Astrocyte (in vitro differentiated cells and primary cell): ENCODE data around the gene ARHGAP33. TPM values are rescaled to one million over a fixed set of nuclear protein-coding genes. Genes with fewer than 3 reads are reported as not detected.
A peak's percentile ranks its signal among the peaks of the same experiment; 100 is the strongest.

Source experiments
- DNase-seq: peaks from one replicate; pipeline ENCODE4 v3.0.0-alpha.2; 2010; ENCODE audit warnings: low read depth
- FAIRE-seq: peaks from 2 replicates; lab custom pipeline; 2011; peaks lifted over from hg19 to GRCh38; lab: Jason Lieb, UNC
- H2AFZ ChIP-seq: 2 replicates; pipeline ENCODE4 v1.6.0; 2012; ENCODE audit warnings: low read depth, low read length, inconsistent platforms
- H3K27ac ChIP-seq: 2 replicates; pipeline ENCODE4 v1.5.1; 2011; ENCODE audit warnings: low read depth, low read length, inconsistent platforms
- H3K27me3 ChIP-seq: 2 replicates; pipeline ENCODE4 v1.6.0; 2011; ENCODE audit warnings: low read length, inconsistent platforms; ENCODE audit not compliant: insufficient read depth
- H3K36me3 ChIP-seq: 2 replicates; pipeline ENCODE4 v1.5.1; 2011; ENCODE audit warnings: low read length, inconsistent platforms; ENCODE audit not compliant: insufficient read depth
- H3K4me1 ChIP-seq: 2 replicates; pipeline ENCODE4 v1.5.1; 2011; ENCODE audit warnings: low read length, inconsistent platforms; ENCODE audit not compliant: insufficient read depth
- H3K4me2 ChIP-seq: 2 replicates; pipeline ENCODE4 v1.6.0; 2012; ENCODE audit warnings: low read length, inconsistent platforms
- H3K4me3 ChIP-seq: 2 replicates; pipeline ENCODE4 v1.5.1; 2011; ENCODE audit warnings: low read depth, mild to moderate bottlenecking, low read length, inconsistent platforms; ENCODE audit not compliant: insufficient read depth
- H3K79me2 ChIP-seq: 2 replicates; pipeline ENCODE4 v1.6.0; 2012; ENCODE audit warnings: mild to moderate bottlenecking, low read length, inconsistent platforms; ENCODE audit not compliant: insufficient read depth
- H3K9ac ChIP-seq: 2 replicates; pipeline ENCODE4 v1.6.0; 2012; ENCODE audit warnings: mild to moderate bottlenecking, low read length, inconsistent platforms
- H3K9me3 ChIP-seq: 2 replicates; pipeline ENCODE4 v1.5.1; 2012; ENCODE audit warnings: low read depth, mild to moderate bottlenecking, low read length, inconsistent platforms; ENCODE audit not compliant: insufficient read depth
- H4K20me1 ChIP-seq: 2 replicates; pipeline ENCODE4 v1.6.0; 2012; ENCODE audit warnings: low read length, inconsistent platforms; ENCODE audit not compliant: insufficient read depth
- H3K27ac Mint-ChIP-seq: one replicate; pipeline ENCODE4 v1.8.0; 2021; ENCODE audit warnings: mild to moderate bottlenecking, mixed read lengths; ENCODE audit not compliant: unreplicated experiment
- H3K27me3 Mint-ChIP-seq: one replicate; pipeline ENCODE4 v1.8.0; 2021; ENCODE audit warnings: low read depth, mixed read lengths; ENCODE audit not compliant: unreplicated experiment
- H3K36me3 Mint-ChIP-seq: one replicate; pipeline ENCODE4 v1.8.0; 2021; ENCODE audit warnings: low read depth, mixed read lengths; ENCODE audit not compliant: unreplicated experiment
- H3K4me1 Mint-ChIP-seq: one replicate; pipeline ENCODE4 v1.8.0; 2021; ENCODE audit warnings: low read depth, mixed read lengths; ENCODE audit not compliant: unreplicated experiment
- H3K4me3 Mint-ChIP-seq: one replicate; pipeline ENCODE4 v1.8.0; 2021; ENCODE audit warnings: mild to moderate bottlenecking, moderate library complexity, mixed read lengths; ENCODE audit not compliant: unreplicated experiment
- H3K9me3 Mint-ChIP-seq: one replicate; pipeline ENCODE4 v1.8.0; 2021; ENCODE audit warnings: mild to moderate bottlenecking, mixed read lengths; ENCODE audit not compliant: unreplicated experiment
- CTCF ChIP-seq: IDR thresholded peaks from 2 replicates; pipeline ENCODE4 v1.5.1; 2011; ENCODE audit warnings: low read depth, mild to moderate bottlenecking, inconsistent platforms, low read length, moderate library complexity; ENCODE audit not compliant: insufficient read depth
- EZH2 ChIP-seq: IDR thresholded peaks from 2 replicates; pipeline ENCODE4 v1.6.1; 2012; ENCODE audit warnings: mild to moderate bottlenecking, low read length, inconsistent platforms; ENCODE audit not compliant: insufficient read depth
- total RNA-seq: library from RNA; stranded (reverse); gene quantifications from 2 replicates; pipeline ENCODE4 v1.2.1, GENCODE V29; 2021

Gene ARHGAP33
- total RNA-seq, 1 donor from 2014 or later = 5.5 TPM

DNA sequence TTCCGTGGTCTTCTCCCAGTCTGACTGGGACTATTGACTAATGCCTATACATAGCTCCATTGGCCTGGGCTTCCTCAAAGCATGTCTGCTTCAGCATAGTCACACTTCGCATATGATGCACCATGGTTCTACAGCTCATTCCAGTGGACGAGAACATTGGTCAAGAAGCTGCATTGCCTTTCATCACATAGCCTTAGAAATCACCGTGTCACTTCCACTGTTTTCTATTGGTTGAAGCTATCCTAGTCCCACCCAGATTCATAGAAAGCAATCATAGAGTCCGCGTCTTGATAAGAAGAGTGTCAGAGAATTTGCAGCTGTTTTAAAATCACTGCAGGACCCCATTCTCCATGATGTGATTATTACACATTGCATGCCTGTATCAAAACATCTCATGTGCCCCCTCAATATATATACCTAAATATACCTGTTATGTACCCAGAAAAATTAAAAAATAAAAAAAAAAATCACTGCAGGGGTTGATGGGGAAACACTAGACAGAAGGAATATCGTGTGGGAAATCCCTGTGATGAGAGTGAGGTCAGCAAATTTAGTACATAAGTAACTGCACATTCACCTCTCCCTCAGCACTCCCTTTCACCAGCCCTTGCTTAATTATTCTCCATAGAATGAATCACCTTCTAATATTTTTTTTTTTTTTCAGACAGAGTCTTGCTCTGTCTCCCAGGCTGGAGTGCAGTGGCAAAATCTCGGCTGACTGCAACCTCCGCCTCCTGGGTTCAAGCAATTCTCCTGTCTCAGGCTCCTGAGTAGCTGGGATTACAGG lies 2.2 kb upstream of the ARHGAP33 start:
- H3K9me3 Mint-ChIP-seq = peaks cover 4% of the 10 kb centered on the region
- H4K20me1 ChIP-seq = peaks cover 9% of the 10 kb centered on the region

GRCh38 chr19:35774274-35775045 lies 904 bp upstream of the ARHGAP33 start:
- H3K27me3 ChIP-seq = no peaks in the 10 kb centered on the region
- H3K4me2 ChIP-seq = peak overlapping the region; percentile 93
- Mint-ChIP-seq H3K4me3 (peak overlapping the region; percentile 84), H3K27me3 (peaks cover 15% of the 10 kb centered on the region), H3K27ac (peak overlapping the region; percentile 88), H3K36me3 (no peaks in the 10 kb centered on the region), H3K9me3 (peaks cover 4% of the 10 kb centered on the region), H3K4me1 (peaks cover 7% of the 10 kb centered on the region)
- peak overlapping the region; percentile 61 for H3K4me3 ChIP-seq
- H3K9me3 ChIP-seq = no peaks in the 10 kb centered on the region
- H3K36me3 ChIP-seq = no peaks in the 10 kb centered on the region
- H2AFZ ChIP-seq = peak overlapping the region; percentile 23
- H3K79me2 ChIP-seq = peaks cover 5% of the 10 kb centered on the region
- FAIRE-seq = no peak
- H4K20me1 ChIP-seq = peaks cover 9% of the 10 kb centered on the region
- peaks cover 13% of the 10 kb centered on the region for H3K4me1 ChIP-seq
- DNase-seq = no peak
- no peak for TF ChIP-seq EZH2
- TF ChIP-seq CTCF = no peak
- no peak overlapping the region for H3K27ac ChIP-seq
- H3K9ac ChIP-seq = no peak overlapping the region

More for the DNA sequence above, 2.2 kb upstream of the ARHGAP33 start:
- Mint-ChIP-seq H3K4me3 (no peak overlapping the region), H3K27me3 (peaks cover 15% of the 10 kb centered on the region), H3K4me1 (peaks cover 7% of the 10 kb centered on the region), H3K27ac (no peak overlapping the region), H3K36me3 (no peaks in the 10 kb centered on the region)
- Histone ChIP-seq H3K27me3 (no peaks in the 10 kb centered on the region), H2AFZ (no peak overlapping the region), H3K4me3 (no peak overlapping the region), H3K79me2 (peaks cover 5% of the 10 kb centered on the region), H3K4me2 (no peak overlapping the region), H3K4me1 (peaks cover 13% of the 10 kb centered on the region), H3K9me3 (no peaks in the 10 kb centered on the region), H3K36me3 (peaks cover 2% of the 10 kb centered on the region), H3K27ac (no peak overlapping the region), H3K9ac (no peak overlapping the region)
- DNase-seq = peak; percentile 12
- no peak for TF ChIP-seq CTCF
- no peak for TF ChIP-seq EZH2
- FAIRE-seq = no peak

- Mint-ChIP-seq H3K27me3 (peaks cover 19% of the 10 kb centered on the region), H3K27ac (peak overlapping the region; percentile 88), H3K36me3 (no peaks in the 10 kb centered on the region), H3K9me3 (peaks cover 4% of the 10 kb centered on the region), H3K4me3 (peak overlapping the region; percentile 84), H3K4me1 (peaks cover 7% of the 10 kb centered on the region)
- Histone ChIP-seq H3K4me3 (peak overlapping the region; percentile 61), H3K4me1 (peaks cover 13% of the 10 kb centered on the region), H4K20me1 (peaks cover 9% of the 10 kb centered on the region), H3K27me3 (no peaks in the 10 kb centered on the region), H3K27ac (no peak overlapping the region), H3K4me2 (peak overlapping the region; percentile 93), H3K36me3 (no peaks in the 10 kb centered on the region), H3K79me2 (peaks cover 5% of the 10 kb centered on the region), H2AFZ (peak overlapping the region; percentile 23), H3K9me3 (no peaks in the 10 kb centered on the region), H3K9ac (no peak overlapping the region)
- no peak for TF ChIP-seq CTCF
- no peak for TF ChIP-seq EZH2
- no peak for FAIRE-seq
- DNase-seq = no peak
These were observed 392 bp upstream of the ARHGAP33 start for GRCh38 chr19:35775046-35775297.
